ENCODE data around the gene BCL2.
A peak's percentile ranks its signal among the peaks of the same experiment; 100 is the strongest.

Gene BCL2

DNA sequence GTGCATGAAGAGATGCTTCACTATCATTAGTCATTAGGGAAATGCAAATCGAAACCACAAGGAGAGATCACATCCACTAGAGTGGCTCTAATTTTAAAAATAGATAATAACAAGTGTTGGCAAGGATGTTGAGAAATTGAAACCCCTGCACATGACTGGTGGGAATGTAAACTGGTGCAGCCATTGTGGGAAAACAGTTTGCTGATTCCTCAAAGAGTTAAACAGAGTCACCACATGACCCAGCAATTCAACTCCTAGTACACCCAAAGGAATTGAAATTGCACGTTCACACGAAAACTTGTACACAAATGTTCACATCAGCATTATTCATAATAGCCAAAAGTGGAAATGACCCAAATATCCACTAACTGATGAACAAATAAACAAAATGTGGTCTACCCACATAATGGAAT, 179.5 kb downstream of the BCL2 start:
- no peak for DNase-seq (ENCODE audit: low spot score)

- no peak for DNase-seq (ENCODE audit: low spot score)
Observed at GRCh38 chr18:63138436-63139340, 180.9 kb downstream of the BCL2 start.

DNA sequence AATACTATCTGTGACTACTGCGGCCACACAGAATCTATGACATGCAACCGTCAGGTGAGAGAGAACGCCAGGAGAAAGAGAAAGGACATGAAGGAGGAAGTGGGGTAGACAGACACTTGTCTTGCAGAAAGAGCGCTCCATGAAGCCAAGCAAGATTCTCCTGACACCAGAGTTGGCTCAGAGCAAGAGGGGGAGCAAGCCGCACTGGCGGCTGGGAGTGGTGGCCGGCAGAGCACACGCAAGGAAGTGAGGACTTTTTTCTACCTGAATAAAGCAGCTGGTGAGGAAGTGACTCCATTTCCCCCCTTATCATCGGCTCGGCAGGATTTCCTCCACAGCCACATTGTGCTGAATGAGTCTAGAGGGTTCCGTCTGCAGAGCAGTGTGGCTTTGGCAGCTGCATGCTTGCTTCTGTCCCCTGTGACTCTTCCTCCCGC, 181.6 kb downstream of the BCL2 start:
- DNase-seq (ENCODE audit: low spot score), result no peak

DNA sequence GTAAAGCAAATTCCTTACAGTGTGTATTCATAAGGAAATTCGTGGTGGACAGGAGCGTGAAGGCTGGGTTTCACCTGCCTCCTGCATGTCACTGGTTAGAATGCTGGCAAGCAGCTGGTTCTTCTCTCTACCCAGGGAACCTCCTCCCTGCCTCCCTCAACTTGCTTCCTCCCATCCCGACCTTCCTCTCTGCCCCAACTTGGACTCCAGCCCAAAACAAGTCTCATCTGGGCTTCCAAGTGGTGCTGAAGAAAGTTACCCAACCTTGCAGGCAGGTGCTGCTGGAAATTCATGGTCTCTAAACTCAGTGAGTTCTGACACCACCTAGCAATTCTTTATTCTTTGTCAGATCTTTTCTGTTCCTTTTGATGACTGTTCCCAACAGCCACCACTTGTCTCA, 184.5 kb downstream of the BCL2 start:
- no peak for DNase-seq (ENCODE audit: low spot score)

GRCh38 chr18:63132819-63133200, 186.8 kb downstream of the BCL2 start:
- no peak for DNase-seq (ENCODE audit: low spot score)

DNA sequence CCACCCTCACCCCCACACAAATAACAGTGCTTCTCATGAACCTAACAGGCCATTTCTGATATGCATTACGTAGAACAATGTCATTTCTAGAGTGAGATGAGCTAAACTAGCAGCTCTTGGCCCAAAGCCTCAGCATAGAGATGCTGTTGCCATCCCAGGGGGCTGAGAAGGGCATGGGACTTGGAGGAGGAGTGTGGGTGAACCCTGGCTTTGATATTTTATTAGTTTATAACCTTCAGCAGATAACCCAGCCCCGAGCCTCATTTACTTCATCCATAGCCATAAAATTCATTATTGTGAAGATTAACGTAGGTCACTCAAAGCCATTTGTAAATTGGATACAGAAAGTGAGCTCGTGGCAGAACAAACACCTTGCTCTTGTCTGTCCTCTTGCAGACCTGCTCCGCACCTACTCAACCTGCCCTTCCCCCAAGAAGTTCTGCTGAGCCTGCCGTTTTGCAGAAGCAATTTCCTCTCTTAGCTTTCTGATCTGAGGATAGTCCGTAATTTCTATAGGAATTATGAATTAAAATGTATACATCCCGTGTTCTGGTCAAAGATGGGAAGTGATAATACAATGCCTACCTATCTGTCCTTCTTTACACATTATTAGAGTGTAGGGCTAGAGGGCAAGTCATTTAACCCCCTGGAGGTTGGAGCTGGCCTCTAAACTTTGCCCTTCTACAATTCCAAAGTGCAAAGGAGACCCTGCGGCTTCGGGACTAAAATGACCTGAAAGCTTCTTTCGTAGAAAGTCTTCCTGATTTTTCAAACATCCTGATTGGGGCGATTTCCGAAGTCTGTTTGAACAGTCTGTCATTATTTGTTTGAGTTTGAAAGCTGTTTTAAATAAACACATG, 187.4 kb downstream of the BCL2 start:
- no peak for DNase-seq (ENCODE audit: low spot score)

DNA sequence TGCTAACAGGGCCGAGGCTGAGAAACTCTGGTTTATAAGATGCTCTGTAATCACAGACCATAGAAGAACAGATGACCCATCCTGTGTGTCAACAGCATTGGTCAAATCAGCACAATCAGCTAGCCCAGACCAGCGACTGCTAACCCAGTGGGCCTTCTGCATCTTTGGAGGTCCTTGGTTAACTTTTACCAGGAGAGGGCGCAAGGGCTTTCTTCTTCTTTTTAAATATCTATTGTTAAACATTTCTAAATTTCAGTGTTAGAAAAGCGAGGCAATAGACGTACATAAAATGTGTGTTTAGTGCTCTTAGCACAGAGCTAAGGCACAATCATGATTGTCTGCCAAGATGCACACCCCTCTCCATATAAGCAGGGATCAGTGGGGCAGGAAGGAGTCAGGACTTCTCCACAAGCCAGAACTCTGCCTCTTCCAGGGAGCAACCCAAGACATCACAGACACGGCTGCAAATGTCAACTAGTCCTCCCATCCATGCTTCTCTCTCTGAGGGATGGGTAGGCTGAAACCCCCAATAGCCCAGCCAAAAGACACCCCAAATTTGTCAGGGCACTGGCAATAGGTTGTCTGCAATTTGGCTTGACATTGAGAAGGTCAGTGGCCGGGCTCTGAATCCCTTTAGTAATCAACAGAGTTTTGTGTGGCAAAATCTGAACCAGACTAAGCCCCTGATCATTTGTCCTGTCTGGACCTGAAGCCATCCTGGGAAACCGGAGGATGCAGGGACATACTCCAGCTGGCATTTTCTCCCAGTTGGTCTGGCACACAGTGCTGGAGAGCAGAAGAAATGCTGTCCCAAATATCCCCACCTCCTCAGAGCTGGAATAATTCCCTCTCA, 188.2 kb downstream of the BCL2 start:
- peak; percentile 52 for DNase-seq (ENCODE audit: low spot score)

- DNase-seq (ENCODE audit: low spot score), result no peak
Observed at GRCh38 chr18:63130176-63130575, 189.4 kb downstream of the BCL2 start.

- no peak for DNase-seq (ENCODE audit: low spot score)
Observed at GRCh38 chr18:63128237-63128974, 191.2 kb downstream of the BCL2 start.

- DNase-seq (ENCODE audit: low spot score), result no peak
Observed at GRCh38 chr18:63126134-63127069, 193.2 kb downstream of the BCL2 start.

DNA sequence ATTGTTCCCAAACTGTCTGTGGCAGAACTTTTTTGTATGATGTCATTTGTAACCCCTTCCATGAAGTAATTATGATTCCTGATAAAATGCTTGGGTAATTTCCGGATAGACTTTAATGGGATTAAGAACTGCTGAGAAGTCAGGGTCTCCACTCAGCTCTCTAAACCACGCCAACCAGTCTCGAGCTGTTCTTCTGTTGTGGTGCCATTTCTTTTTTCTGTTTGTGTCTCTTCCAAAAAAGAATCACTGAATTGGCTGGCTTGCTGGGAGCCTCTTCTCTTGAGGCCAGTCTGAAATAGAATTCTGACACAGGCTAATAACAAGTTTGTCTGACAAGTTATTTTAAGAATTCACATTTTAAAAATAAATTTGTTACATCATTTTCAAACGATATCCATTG, 198.9 kb downstream of the BCL2 start:
- no peak for DNase-seq (ENCODE audit: low spot score)

DNA sequence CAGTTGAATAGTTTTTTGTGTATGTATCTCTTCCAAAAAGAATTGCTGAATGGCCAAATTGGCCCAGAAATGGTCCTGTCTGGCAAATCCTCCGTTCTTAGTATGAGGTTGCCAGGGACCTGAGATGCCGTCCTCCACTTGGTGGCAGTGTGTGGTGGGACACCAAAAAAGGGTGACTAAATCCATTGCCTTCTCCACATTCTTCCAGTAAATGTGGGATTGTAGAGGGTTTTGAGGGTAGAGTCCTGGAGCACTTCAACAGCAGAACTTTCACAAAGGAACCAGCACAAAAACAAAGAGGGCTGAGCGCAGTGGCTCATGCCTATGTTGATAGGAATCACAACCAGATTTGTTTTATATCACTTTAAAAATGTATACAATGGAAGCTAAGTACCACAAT, 199.9 kb downstream of the BCL2 start:
- peak; percentile 48 for DNase-seq (ENCODE audit: low spot score)

GRCh38 chr18:63113899-63114565, 205.5 kb downstream of the BCL2 start:
- DNase-seq (ENCODE audit: low spot score), result no peak

DNA sequence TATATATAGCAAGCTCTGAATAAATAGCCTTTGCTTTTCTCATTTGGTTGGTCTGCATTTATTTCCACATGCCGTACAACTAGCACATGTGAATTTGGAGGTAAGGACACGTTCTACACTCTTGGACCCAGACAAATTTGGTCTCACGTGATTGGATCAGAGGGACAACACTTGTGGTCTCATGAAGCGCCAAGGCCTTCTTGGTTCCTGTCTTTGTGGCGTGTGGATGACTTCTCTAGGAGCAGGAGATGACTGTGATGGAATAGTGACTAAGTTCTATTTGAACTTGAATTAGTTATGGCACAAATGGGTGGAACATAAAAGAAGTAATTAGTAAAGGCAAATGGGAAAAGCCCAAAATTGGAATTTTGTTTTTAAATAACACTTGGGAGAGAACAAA, 206.9 kb downstream of the BCL2 start:
- DNase-seq (ENCODE audit: low spot score), result no peak

GRCh38 chr18:63111671-63112402, 207.7 kb downstream of the BCL2 start:
- no peak for DNase-seq (ENCODE audit: low spot score)

- DNase-seq (ENCODE audit: low spot score), result no peak
Observed at GRCh38 chr18:63109802-63110201, 209.8 kb downstream of the BCL2 start.

DNA sequence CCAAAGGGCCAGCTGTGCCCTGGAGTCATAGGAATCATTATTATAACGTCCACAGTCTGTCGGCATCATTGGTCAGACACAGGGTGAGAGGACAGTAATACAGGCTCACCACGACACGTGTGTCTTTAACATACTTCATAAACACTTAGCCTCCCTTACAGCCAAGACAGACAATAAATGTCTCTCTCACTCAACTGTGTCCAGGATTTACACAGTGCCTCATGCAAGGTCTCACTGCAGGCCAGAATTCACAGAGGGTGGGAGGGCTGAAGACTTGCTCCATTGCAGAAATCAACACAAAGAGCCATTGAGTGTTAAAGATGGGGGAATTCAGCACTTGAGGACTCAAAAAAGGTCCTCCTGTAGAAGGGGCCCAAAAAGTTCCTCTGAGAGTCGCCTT, 210.5 kb downstream of the BCL2 start:
- no peak for DNase-seq (ENCODE audit: low spot score)

DNA sequence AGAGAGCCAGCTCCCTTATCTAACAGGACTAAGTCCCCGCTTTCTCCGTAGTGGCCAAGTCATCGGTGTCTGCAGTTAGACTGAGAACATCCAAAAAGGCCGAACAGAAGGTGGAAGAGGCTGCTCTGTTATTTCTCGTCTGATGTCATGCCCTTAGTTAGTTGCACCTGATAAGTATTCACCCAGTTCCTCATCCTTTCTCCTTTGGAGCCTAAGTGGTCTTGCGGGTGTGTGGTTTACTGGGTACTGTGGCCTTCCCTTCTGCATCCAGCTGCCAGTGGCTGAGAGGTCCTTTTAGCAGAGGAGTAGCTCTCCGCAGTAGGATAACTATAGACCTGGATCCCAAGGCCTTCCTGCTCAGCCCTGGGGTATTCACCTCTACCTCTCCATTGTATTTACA, 211.6 kb downstream of the BCL2 start:
- DNase-seq (ENCODE audit: low spot score), result no peak
